Measurements from ENCODE around the gene KCND3.
"Not testable (repeated sequence)": the region's sequence is repeated elsewhere in the genome, so short reads cannot be mapped to it uniquely, and the experiment has no call there.

KCND3 gene

GRCh38 chr1:111775966-111776365, 213.5 kb downstream of the KCND3 start:
- DNase-seq (ENCODE audit: low spot score) = no peak

- no peak for DNase-seq (ENCODE audit: low spot score)
These were observed 218.6 kb downstream of the KCND3 start for GRCh38 chr1:111770916-111771315.

GRCh38 chr1:111769517-111770146, 219.8 kb downstream of the KCND3 start:
- DNase-seq (ENCODE audit: low spot score) = peak; percentile 61

- DNase-seq (ENCODE audit: low spot score) = no peak
These were observed 220.8 kb downstream of the KCND3 start for GRCh38 chr1:111768625-111769024.

DNA sequence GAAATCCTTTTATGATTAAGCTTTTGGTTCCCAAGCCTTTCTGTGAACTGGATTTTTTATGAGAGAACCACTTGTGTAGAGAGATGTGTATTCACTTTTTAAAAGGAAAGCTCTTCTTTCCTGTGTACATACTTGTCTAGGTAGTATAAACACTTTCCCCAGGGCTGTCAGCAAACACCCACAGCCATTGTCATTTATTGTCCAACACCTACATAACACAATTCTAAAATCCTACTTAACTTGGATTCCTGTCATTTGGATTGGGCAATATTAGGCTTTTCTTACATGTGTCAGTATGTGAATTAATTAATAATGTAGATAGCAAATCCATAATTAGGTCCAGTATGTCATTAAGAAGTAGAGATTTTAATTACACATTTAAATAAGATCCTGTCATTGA, 221.4 kb downstream of the KCND3 start:
- no peak for DNase-seq (ENCODE audit: low spot score)

DNA sequence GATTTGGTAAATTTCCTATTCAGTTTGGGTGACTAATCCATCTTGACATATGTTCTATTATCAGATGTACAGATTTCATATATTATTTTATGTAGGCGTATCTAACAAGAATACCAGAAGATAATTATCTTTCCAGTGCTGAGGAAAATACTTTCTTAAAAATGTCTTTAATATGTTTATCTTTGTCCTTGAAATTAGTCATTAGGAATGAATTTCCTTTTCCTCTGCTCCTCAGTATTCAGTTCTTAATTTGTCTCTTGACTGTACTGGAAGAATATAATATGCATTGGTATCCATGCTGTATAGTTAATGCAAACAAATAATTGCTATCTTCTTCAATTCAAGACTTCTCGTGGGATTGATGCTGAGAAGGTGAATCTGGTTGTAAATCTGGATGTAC, 227.1 kb downstream of the KCND3 start:
- no peak for DNase-seq (ENCODE audit: low spot score)

- no peak for DNase-seq (ENCODE audit: low spot score)
These were observed 227.8 kb downstream of the KCND3 start for GRCh38 chr1:111761717-111762116.

DNA sequence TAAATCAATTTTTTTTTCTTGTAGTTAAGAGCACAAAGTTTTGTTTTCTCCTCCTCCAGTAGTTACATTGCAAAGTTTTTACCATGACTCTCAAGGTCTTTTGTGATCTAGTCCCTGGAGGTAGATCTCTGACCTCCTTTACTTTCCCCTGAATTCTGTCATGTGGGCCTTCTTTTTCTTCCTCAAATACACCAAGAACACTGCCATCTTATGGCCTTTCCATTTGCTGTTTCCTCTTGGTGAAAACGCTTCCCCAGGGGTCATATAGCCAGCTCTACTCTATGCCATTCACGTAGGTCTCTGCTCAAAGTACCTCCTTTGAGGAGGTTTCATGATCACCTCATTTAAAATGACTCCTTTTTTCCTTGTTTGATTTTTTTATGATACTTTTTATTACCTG, 231.1 kb downstream of the KCND3 start:
- no peak for DNase-seq (ENCODE audit: low spot score)

- no peak for DNase-seq (ENCODE audit: low spot score)
These were observed 233.3 kb downstream of the KCND3 start for GRCh38 chr1:111756124-111756513.

- peak; percentile 91 for DNase-seq (ENCODE audit: low spot score)
These were observed 233.9 kb downstream of the KCND3 start, which contains the start of gene DDX20 for GRCh38 chr1:111755331-111756123. Gene DDX20, plus strand, starts transcription at chr1:111755901. Its CDS starts 24 bp downstream, at chr1:111755925.

DNA sequence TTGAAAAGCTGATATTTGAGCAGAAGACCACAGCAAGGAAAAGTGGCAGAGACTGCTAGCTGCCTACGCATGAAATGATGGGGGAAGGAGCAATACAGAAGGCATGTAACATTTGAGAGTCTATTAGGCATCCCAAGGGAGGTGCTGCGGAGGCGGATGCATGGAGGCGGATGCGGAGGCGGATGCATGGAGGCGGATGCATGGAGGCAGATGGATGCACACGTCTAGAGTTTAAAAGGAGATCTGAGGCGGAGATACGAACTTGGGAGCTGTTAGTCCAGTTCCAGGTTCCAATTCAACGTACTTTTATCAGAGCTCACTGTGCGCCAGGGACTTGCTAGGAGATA, 234.5 kb downstream of the KCND3 start:
- DNase-seq (ENCODE audit: low spot score) = no peak

DNA sequence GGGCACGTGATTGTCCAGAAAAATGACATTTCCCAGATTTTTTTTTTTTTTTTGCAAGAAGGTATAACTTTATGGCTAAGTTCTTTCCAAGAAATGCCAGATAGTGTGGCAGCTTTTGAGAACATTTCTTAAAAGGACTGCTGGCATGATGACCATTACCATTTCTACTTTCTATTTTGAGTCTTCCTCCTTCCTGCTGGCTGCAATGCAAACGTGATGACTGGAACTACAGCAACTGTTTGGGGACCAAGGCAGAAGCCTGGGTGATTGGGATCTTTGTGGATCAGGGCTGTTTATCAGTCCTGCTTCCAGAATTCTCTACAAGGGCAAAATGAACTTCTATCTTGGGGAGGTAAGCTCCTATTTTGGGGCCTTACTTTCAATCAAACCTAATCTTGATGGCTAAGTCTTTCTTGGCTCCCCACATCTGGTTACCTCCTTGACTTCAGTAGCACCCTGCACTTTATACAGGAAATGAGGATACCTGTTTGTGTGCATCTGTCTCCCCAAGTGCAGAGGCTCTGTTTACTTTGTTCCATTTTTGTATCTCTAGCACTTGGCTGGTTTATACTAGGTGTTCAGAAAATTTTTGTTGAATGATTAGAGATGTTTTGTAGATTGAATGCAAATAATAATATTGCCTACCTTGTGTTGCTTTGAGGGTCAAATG, 237.4 kb downstream of the KCND3 start:
- no peak for DNase-seq (ENCODE audit: low spot score)

DNA sequence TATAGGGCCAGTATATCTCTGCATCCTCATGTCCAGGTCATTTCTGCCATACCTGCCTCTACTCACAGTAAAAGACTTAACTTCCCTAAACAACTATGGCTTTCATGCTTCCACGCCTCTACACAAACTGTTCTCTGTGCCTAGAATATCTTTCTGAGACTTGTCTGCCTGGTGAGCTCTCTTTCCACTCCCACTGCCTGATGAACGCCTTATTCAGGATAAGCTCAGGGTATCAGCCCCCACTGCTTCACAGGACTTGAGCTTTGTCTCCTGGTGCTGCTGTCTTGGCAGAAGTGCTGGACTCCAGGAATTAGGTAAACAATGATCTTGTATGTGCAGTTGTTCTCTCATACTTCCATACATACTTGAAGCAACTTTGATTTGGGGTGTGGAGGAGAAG, 238.6 kb downstream of the KCND3 start:
- DNase-seq (ENCODE audit: low spot score) = no peak

DNA sequence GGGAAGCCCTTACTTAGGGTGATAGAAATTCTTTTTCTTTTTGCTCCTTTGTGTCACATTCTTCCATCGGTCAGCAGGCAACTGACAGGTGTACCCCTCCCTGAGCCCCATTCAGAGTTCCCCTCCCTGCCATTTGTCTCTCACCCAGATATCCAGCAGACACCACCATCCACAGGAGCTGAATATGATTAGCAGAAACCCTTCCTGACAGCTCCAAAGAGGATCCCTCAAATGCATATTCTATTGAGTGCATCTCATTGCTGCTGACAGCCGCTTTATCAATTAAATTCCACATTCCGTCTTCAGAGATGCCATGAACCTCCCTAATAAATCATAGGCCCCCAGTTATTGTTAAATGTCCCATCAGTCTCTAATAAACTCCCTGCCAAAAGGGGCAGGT, 239.8 kb downstream of the KCND3 start:
- DNase-seq (ENCODE audit: low spot score) = no peak

- no peak for DNase-seq (ENCODE audit: low spot score)
These were observed 241.5 kb downstream of the KCND3 start for GRCh38 chr1:111747947-111748346.

- DNase-seq (ENCODE audit: low spot score) = peak; percentile 21
These were observed 242.2 kb downstream of the KCND3 start for GRCh38 chr1:111747282-111747734.

DNA sequence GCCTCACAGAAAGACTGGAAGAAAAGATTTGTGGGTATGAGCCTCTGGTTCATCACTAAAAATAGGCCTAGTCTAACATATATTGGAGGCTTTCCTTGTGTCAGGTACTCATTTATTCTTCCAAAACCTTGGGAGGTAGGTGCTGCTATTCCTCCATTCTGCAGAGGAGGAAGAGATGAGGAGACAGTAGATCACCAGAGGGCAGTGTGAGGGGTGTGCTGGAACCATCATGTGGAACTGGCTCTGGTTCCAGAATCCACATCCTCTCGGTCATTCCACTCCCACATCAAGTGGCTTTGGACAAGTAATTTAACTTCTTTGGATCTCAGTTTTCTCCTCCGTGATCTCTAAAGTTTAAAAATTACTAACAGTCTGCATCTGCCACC, 242.9 kb downstream of the KCND3 start:
- no peak for DNase-seq (ENCODE audit: low spot score)

- DNase-seq (ENCODE audit: low spot score) = no peak
These were observed 243.5 kb downstream of the KCND3 start for GRCh38 chr1:111745675-111746613.

- DNase-seq (ENCODE audit: low spot score) = no peak
These were observed 245.8 kb downstream of the KCND3 start for GRCh38 chr1:111743679-111744101.

DNA sequence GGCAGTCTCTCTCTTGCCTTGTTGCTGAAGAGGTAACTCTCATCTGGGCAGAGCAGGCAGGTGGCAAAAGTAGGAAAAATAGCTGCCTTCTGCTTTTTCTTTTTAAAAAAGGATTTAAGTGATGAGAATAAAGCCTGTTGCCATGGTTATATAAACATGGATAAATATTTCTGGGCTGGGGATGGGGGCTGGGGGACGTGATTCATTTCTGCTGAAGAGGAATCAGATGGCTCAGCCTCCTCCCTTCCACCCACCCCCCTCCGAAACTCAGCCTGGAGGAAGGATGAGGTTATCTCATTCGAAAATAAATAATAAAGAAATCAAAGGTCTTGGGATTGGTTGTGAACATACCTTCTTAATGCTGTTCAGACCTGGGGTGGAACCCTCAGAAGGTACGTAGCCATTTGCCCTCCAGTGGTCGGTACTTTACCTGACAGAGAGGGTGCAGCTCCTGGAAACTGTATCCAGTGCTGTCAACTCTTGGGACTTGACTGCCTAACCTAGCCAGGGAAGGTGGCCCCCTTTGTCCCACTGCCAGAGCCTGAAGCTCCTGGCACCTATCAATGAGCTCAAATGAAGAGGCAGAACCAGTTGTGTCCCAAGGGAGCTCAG, 246.4 kb downstream of the KCND3 start:
- no peak for DNase-seq (ENCODE audit: low spot score)

DNA sequence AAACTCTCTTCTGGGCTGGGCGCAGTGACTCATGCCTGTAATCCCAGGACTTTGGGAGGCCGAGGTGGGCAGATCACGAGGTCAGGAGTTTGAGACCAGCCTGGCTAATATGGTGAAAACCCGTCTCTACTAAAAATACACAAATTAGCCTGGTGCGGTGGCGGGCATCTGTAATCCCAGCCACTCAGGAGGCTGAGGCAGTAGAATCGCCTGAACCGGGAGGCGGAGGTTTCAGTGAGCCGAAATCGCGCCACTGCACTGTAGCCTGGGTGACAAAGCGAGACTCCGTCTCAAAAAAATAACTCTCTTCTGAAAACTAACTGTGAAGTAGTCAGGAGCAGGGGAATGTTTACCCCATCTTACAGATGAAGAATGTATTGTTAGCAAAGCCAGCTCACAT, 247.2 kb downstream of the KCND3 start:
- DNase-seq (ENCODE audit: low spot score) = not testable (repeated sequence)

Data from globus pallidus (tissue), 1 donor.